Measurements from ENCODE around the gene GSAP. TPM values are rescaled to one million over a fixed set of nuclear protein-coding genes. Genes with fewer than 3 reads are reported as not detected.
A peak's percentile ranks its signal among the peaks of the same experiment; 100 is the strongest.

Gene GSAP
- total and polyA plus RNA-seq, 2 of the 4 experiments (the other 2 are of a cell fraction), result 1.6 to 1.8 TPM

DNA sequence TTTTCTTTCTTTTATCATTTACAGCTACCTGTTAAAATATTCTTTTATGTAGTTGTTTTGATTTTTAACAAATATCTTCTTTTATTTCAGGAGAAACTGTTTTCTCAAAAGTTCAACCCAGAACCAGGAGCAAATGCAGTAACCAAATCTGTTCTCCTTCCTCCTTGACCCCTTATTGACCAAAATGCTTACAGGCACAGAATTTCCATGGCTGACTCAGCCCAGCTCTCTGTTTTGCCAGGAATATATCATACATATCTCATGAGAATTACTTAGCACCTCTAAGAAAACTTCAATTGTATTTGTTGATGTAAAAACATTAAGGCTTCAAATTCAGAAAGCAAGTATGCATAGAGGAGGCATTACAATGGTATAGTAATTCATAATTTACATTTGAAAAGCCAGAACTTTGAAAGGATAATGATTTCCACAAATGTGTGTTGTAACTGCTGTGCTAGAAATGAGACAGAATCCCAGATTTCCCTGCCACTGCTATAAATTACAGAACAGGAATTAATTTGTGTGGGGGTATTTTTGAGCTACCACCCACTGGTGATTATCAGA is 2.2 kb downstream of the GSAP start:
- ChIA-PET POLR2A (ENCODE audit: unreplicated experiment) (interaction anchor here (1.0 kb wide), 1 partner anchor 131 kb away, joined by 4 read pairs; no protein-coding TSS in a partner anchor), CTCF (interaction anchor here (0.7 to 1.0 kb wide), 3 partner anchors 75 to 191 kb away, joined by 3 to 4 read pairs (median 3); no protein-coding TSS in a partner anchor)
- Histone ChIP-seq H2BK120ac (ENCODE audit: low read depth, low read length) (no peak overlapping the region), H3K23ac (ENCODE audit: low read depth, low read length) (no peak overlapping the region), H3K9ac (ENCODE audit: low read depth, low read length) (no peak overlapping the region), H3K9me3 (ENCODE audit: control insufficient read depth, insufficient read depth, low read length) (no peaks in the 10 kb centered on the region), H3K4me3 (ENCODE audit: insufficient read depth, low read depth, low read length) (no peak overlapping the region), H3K18ac (ENCODE audit: low read depth, low read length) (no peak overlapping the region), H2AK9ac (replicated peaks; ENCODE audit: low read depth, low read length, poor library complexity) (no peak overlapping the region), H2BK20ac (ENCODE audit: low read depth, low read length) (no peak overlapping the region), H4K20me1 (ENCODE audit: insufficient read depth, low read length) (no peaks in the 10 kb centered on the region), H2BK15ac (ENCODE audit: low read depth, low read length) (no peak overlapping the region), H4K5ac (ENCODE audit: low read depth, low read length) (no peak overlapping the region), H3K27ac (ENCODE audit: insufficient read depth, low read length) (no peak overlapping the region), H3K4me1 (ENCODE audit: control insufficient read depth, insufficient read depth, low read length) (peaks cover 4% of the 10 kb centered on the region), H3K79me1 (ENCODE audit: low read depth in 1 of 2, low read length in 2 of 2) (peaks cover 0 to 12% of the 10 kb centered on the region in 2 experiments; a peak in 1 of 4 replicates), H3K27me3 (ENCODE audit: control insufficient read depth, insufficient read depth, low read length) (no peaks in the 10 kb centered on the region), H2BK5ac (ENCODE audit: low read depth, low read length, poor library complexity, severe bottlenecking) (no peak overlapping the region), H2AK5ac (ENCODE audit: low read depth, low read length) (no peak overlapping the region), H4K91ac (ENCODE audit: insufficient read depth, low read depth, low read length) (no peak overlapping the region), H3K14ac (replicated peaks; ENCODE audit: low read depth, low read length) (no peak overlapping the region), H3K9me1 (ENCODE audit: insufficient read depth, low read length) (0 out of 2 replicates have a peak, but pooled peaks cover 2% of the 10 kb centered on the region), H3K4ac (ENCODE audit: low read depth, low read length) (no peak overlapping the region), H4K8ac (ENCODE audit: low read depth in 2 of 2, low read length in 2 of 2) (no peak overlapping the region), H3K56ac (ENCODE audit: extremely low read depth, insufficient read depth, low read length) (no peak overlapping the region), H3K4me2 (ENCODE audit: low read depth, low read length) (no peak overlapping the region), H3K36me3 (ENCODE audit: control insufficient read depth, insufficient read depth, low read length) (no peaks in the 10 kb centered on the region), H2AFZ (replicated peaks; ENCODE audit: low read length, poor library complexity) (no peak overlapping the region)
- dilution Hi-C loops (cut with HindIII; ENCODE audit: low sequenced_read_pairs, unreplicated experiment) (no loop called here), intact Hi-C loops (cut with micrococcal nuclease) (loop anchor here (5.0 kb wide), 1 partner anchor 123 kb away; the partner anchor contains the start of gene PTPN12), in situ Hi-C loops (cut with MboI; ENCODE audit: low sequenced_read_pairs) (no loop called here)
- ATAC-seq (ENCODE audit: low read depth), result no peak
- BruUV-seq (replicated peaks), result no TSS peak
- DNase-seq, result peak; percentile 59
- TF ChIP-seq CEBPB (IDR thresholded peaks at IDR 0.05; ENCODE audit: low read depth, low read length) (no peak), MAFK (IDR thresholded peaks at IDR 0.05; ENCODE audit: low read depth, low read length) (peak; percentile 69)

Measured in IMR-90 (cell line).